ENCODE data around the gene MBTD1. TPM values are rescaled to one million over a fixed set of nuclear protein-coding genes. Genes with fewer than 3 reads are reported as not detected.

MBTD1 gene
- total RNA-seq, 4 donors from 2014 or later, result 17.3 to 26.9 (median 24.3) TPM

GRCh38 chr17:51260237-51261023 lies 581 bp upstream of the MBTD1 start, which contains the start of gene UTP18:
TSS of gene UTP18 (plus strand) at chr17:51260546. CDS start at chr17:51260585, 39 bp downstream.
- Histone ChIP-seq H3K36me3 (no peaks in the 10 kb centered on the region), H3K4me1 (peaks cover 26 to 28% of the 10 kb centered on the region in 2 donors), H3K4me3 (replicated peaks in 1 of 3) (peak within 1 kb of the TSS; percentile 55 to 93 (median 85)), H3K9me3 (no peaks in the 10 kb centered on the region), H3K27me3 (no peaks in the 10 kb centered on the region), H3K27ac (peak within 1 kb of the TSS; percentile 96 to 99 (median 99))
- intact Hi-C loops (cut with DNase I), result loop anchor here (5.0 kb wide), 1 partner anchor 93 kb away; the partner anchor contains the start of gene NME2
- peak in 1 of 2 donors; percentile 64 for TF ChIP-seq POLR2A (IDR thresholded peaks at IDR 0.05)
- TF ChIP-seq CTCF (IDR thresholded peaks at IDR 0.05), result peak in 1 of 6 experiments; percentile 18
- peak; percentile 96 to 97 for DNase-seq
- 1% methylated on average over 38 to 43 of the region's 93 CpGs for WGBS, 2 donors

- H3K4me3 ChIP-seq (replicated peaks in 1 of 3), result peak overlapping the region; percentile 55 to 85 (median 79)
- peak; percentile 5 to 18 for DNase-seq
- peaks cover 26 to 28% of the 10 kb centered on the region in 2 donors for H3K4me1 ChIP-seq
- H3K9me3 ChIP-seq, result no peaks in the 10 kb centered on the region
- peak overlapping the region in 2 of 3 donors; percentile 96 to 99 for H3K27ac ChIP-seq
- TF ChIP-seq POLR2A (IDR thresholded peaks at IDR 0.05), result no peak
- TF ChIP-seq CTCF (IDR thresholded peaks at IDR 0.05), result no peak
- 1% methylated on average over 18 of the region's 18 CpGs for WGBS, 2 donors
- no peaks in the 10 kb centered on the region for H3K27me3 ChIP-seq
- intact Hi-C loops (cut with DNase I), result no loop called here
- no peaks in the 10 kb centered on the region for H3K36me3 ChIP-seq
These were observed 889 bp downstream of the MBTD1 start for GRCh38 chr17:51258756-51259563.

GRCh38 chr17:51257150-51258081 lies 2.4 kb downstream of the MBTD1 start:
- H3K9me3 ChIP-seq, result no peaks in the 10 kb centered on the region
- no peak for TF ChIP-seq POLR2A (IDR thresholded peaks at IDR 0.05)
- TF ChIP-seq CTCF (IDR thresholded peaks at IDR 0.05), result no peak
- no peak overlapping the region for H3K27ac ChIP-seq
- no peak for DNase-seq
- 78 to 88% methylated on average over 3 of the region's 3 CpGs for WGBS, 2 donors
- H3K4me3 ChIP-seq (replicated peaks in 1 of 3), result no peak overlapping the region
- no peaks in the 10 kb centered on the region for H3K27me3 ChIP-seq
- no peaks in the 10 kb centered on the region for H3K36me3 ChIP-seq
- intact Hi-C loops (cut with DNase I), result no loop called here
- peaks cover 26 to 28% of the 10 kb centered on the region in 2 donors for H3K4me1 ChIP-seq

GRCh38 chr17:51256101-51256500 lies 3.7 kb downstream of the MBTD1 start:
- Histone ChIP-seq H3K27ac (no peak overlapping the region), H3K9me3 (no peaks in the 10 kb centered on the region), H3K27me3 (no peaks in the 10 kb centered on the region), H3K4me3 (replicated peaks in 1 of 3) (no peak overlapping the region), H3K36me3 (no peaks in the 10 kb centered on the region), H3K4me1 (peaks cover 17 to 19% of the 10 kb centered on the region in 2 donors)
- TF ChIP-seq CTCF (IDR thresholded peaks at IDR 0.05) (no peak), POLR2A (IDR thresholded peaks at IDR 0.05) (no peak)
- DNase-seq, result no peak
- 82 to 97% methylated on average over 3 of the region's 3 CpGs for WGBS, 2 donors
- intact Hi-C loops (cut with DNase I), result no loop called here
